ENCODE data around the gene SAP130.

DNA sequence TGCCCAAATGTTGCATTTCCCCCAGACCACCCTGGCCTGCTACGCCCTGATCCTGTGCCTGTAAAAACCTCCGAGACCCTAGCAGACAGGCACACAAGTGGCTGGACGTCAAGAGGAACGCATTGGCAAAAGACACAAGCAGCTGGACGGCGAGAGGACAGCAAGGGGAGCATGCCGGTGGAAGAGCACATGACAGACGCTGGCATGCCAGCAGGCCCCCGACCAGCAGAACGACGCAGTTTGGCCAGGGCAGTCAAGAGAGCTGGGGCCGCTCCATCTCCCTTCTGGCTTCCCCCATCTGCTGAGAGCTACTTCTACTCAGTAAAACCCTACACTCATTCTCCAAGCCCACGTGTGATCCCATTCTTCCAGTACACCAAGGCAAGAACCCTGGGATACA is 42.1 kb downstream of the SAP130 start:
- TF ChIP-seq, protein P1, sequence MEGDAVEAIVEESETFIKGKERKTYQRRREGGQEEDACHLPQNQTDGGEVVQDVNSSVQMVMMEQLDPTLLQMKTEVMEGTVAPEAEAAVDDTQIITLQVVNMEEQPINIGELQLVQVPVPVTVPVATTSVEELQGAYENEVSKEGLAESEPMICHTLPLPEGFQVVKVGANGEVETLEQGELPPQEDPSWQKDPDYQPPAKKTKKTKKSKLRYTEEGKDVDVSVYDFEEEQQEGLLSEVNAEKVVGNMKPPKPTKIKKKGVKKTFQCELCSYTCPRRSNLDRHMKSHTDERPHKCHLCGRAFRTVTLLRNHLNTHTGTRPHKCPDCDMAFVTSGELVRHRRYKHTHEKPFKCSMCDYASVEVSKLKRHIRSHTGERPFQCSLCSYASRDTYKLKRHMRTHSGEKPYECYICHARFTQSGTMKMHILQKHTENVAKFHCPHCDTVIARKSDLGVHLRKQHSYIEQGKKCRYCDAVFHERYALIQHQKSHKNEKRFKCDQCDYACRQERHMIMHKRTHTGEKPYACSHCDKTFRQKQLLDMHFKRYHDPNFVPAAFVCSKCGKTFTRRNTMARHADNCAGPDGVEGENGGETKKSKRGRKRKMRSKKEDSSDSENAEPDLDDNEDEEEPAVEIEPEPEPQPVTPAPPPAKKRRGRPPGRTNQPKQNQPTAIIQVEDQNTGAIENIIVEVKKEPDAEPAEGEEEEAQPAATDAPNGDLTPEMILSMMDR (IDR thresholded peaks at IDR 0.05) = no peak
- TF ChIP-seq EP300 (IDR thresholded peaks at IDR 0.05) (no peak), POLR2A (IDR thresholded peaks at IDR 0.05) (no peak)
